Measurements from ENCODE around the gene AKAP6.

AKAP6 gene

GRCh38 chr14:32329146-32329545, at the start of gene AKAP6:
Gene AKAP6, plus strand, starts transcription at chr14:32329298. Its CDS starts 104,196 bp downstream, at chr14:32433494.
- DNase-seq (ENCODE audit: extremely low read depth, low read depth) = no peak
- TF ChIP-seq, protein P1, sequence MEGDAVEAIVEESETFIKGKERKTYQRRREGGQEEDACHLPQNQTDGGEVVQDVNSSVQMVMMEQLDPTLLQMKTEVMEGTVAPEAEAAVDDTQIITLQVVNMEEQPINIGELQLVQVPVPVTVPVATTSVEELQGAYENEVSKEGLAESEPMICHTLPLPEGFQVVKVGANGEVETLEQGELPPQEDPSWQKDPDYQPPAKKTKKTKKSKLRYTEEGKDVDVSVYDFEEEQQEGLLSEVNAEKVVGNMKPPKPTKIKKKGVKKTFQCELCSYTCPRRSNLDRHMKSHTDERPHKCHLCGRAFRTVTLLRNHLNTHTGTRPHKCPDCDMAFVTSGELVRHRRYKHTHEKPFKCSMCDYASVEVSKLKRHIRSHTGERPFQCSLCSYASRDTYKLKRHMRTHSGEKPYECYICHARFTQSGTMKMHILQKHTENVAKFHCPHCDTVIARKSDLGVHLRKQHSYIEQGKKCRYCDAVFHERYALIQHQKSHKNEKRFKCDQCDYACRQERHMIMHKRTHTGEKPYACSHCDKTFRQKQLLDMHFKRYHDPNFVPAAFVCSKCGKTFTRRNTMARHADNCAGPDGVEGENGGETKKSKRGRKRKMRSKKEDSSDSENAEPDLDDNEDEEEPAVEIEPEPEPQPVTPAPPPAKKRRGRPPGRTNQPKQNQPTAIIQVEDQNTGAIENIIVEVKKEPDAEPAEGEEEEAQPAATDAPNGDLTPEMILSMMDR (IDR thresholded peaks at IDR 0.05; ENCODE audit: low read depth, low read length) = no peak

- no peak for DNase-seq (ENCODE audit: extremely low read depth, low read depth)
- TF ChIP-seq, protein P1 (IDR thresholded peaks at IDR 0.05; ENCODE audit: low read depth, low read length) = no peak
Observed at GRCh38 chr14:32286602-32287001, 42.5 kb upstream of the AKAP6 start.

- TF ChIP-seq, protein P1 (IDR thresholded peaks at IDR 0.05; ENCODE audit: low read depth, low read length) = no peak
- DNase-seq (ENCODE audit: extremely low read depth, low read depth) = no peak
Observed at GRCh38 chr14:32296366-32296765, 32.7 kb upstream of the AKAP6 start.

GRCh38 chr14:32298346-32298745, 30.8 kb upstream of the AKAP6 start:
- TF ChIP-seq, protein P1 (IDR thresholded peaks at IDR 0.05; ENCODE audit: low read depth, low read length) = no peak
- DNase-seq (ENCODE audit: extremely low read depth, low read depth) = no peak

- TF ChIP-seq, protein P1 (IDR thresholded peaks at IDR 0.05; ENCODE audit: low read depth, low read length) = no peak
- no peak for DNase-seq (ENCODE audit: extremely low read depth, low read depth)
Observed at GRCh38 chr14:32300136-32300535, 29.0 kb upstream of the AKAP6 start.

- TF ChIP-seq, protein P1 (IDR thresholded peaks at IDR 0.05; ENCODE audit: low read depth, low read length) = no peak
- no peak for DNase-seq (ENCODE audit: extremely low read depth, low read depth)
Observed at GRCh38 chr14:32303865-32304264, 25.2 kb upstream of the AKAP6 start.

GRCh38 chr14:32304296-32304695, 24.8 kb upstream of the AKAP6 start:
- DNase-seq (ENCODE audit: extremely low read depth, low read depth) = no peak
- TF ChIP-seq, protein P1 (IDR thresholded peaks at IDR 0.05; ENCODE audit: low read depth, low read length) = no peak

Data from AG09319 (cell line).